ENCODE measurements around the gene ZMYND8.
"Not testable (repeated sequence)": the region's sequence is repeated elsewhere in the genome, so short reads cannot be mapped to it uniquely, and the experiment has no call there.

Gene ZMYND8

GRCh38 chr20:47263465-47264084 is 92.9 kb downstream of the ZMYND8 start:
- no peak for DNase-seq

- DNase-seq, result no peak
These were observed 93.4 kb downstream of the ZMYND8 start for GRCh38 chr20:47263080-47263464.

GRCh38 chr20:47262365-47263013 is 94.0 kb downstream of the ZMYND8 start:
- no peak for DNase-seq

- no peak for DNase-seq
These were observed 94.5 kb downstream of the ZMYND8 start for GRCh38 chr20:47262008-47262364.

GRCh38 chr20:47261161-47261774 is 95.2 kb downstream of the ZMYND8 start:
- not testable (repeated sequence) for DNase-seq

GRCh38 chr20:47260540-47261126 is 95.9 kb downstream of the ZMYND8 start:
- not testable (repeated sequence) for DNase-seq

- DNase-seq, result peak; percentile 84
These were observed 97.5 kb downstream of the ZMYND8 start for GRCh38 chr20:47258745-47259695.

- no peak for DNase-seq
These were observed 98.7 kb downstream of the ZMYND8 start for GRCh38 chr20:47257771-47258170.

GRCh38 chr20:47257256-47257655 is 99.2 kb downstream of the ZMYND8 start:
- no peak for DNase-seq

GRCh38 chr20:47256668-47257236 is 99.7 kb downstream of the ZMYND8 start:
- DNase-seq, result peak; percentile 70

- no peak for DNase-seq
These were observed 102.6 kb downstream of the ZMYND8 start for GRCh38 chr20:47253872-47254271.

- DNase-seq, result no peak
These were observed 103.6 kb downstream of the ZMYND8 start for GRCh38 chr20:47252879-47253307.

- no peak for DNase-seq
These were observed 105.1 kb downstream of the ZMYND8 start for GRCh38 chr20:47251154-47252020.

- DNase-seq, result no peak
These were observed 106.1 kb downstream of the ZMYND8 start for GRCh38 chr20:47250360-47250759.

- DNase-seq, result no peak
These were observed 106.6 kb downstream of the ZMYND8 start for GRCh38 chr20:47249913-47250312.

- no peak for DNase-seq
These were observed 108.0 kb downstream of the ZMYND8 start for GRCh38 chr20:47248448-47248966.

GRCh38 chr20:47247972-47248371 is 108.5 kb downstream of the ZMYND8 start:
- no peak for DNase-seq

GRCh38 chr20:47246061-47246777 is 110.3 kb downstream of the ZMYND8 start:
- no peak for DNase-seq

- DNase-seq, result not testable (repeated sequence)
These were observed 111.3 kb downstream of the ZMYND8 start for GRCh38 chr20:47245166-47245565.

- no peak for DNase-seq
These were observed 112.0 kb downstream of the ZMYND8 start for GRCh38 chr20:47244451-47244850.
